H9 (cell line): ENCODE measurements around the gene NACC2. TPM values are rescaled to one million over a fixed set of nuclear protein-coding genes. Genes with fewer than 3 reads are reported as not detected.

Experiments used
- DNase-seq: peaks from one replicate; pipeline ENCODE4 v3.0.0-alpha.2; 2017
- H2AFZ ChIP-seq: one replicate; pipeline ENCODE4 v1.6.1; 2013; ENCODE audit warnings: mild to moderate bottlenecking, low read length, control low read depth, moderate library complexity
- H2AK5ac ChIP-seq: 2 replicates; pipeline ENCODE4 v1.6.1; 2013; ENCODE audit warnings: low read length, control low read depth, mixed read lengths; ENCODE audit not compliant: insufficient read length
- H2BK120ac ChIP-seq: one replicate; pipeline ENCODE4 v1.6.1; 2013; ENCODE audit warnings: low read depth, mild to moderate bottlenecking, low read length, control low read depth, inconsistent platforms; ENCODE audit not compliant: poor library complexity, severe bottlenecking
- H2BK12ac ChIP-seq: 2 replicates; pipeline ENCODE4 v1.6.1; 2013; ENCODE audit warnings: low read length, control low read depth, mixed read lengths, low read depth; ENCODE audit not compliant: insufficient read length
- H2BK15ac ChIP-seq: 2 replicates; pipeline ENCODE4 v1.6.1; 2013; ENCODE audit warnings: low read depth, low read length, control low read depth
- H2BK20ac ChIP-seq: one replicate; pipeline ENCODE4 v1.6.1; 2013; ENCODE audit warnings: low read depth, mild to moderate bottlenecking, low read length, control low read depth, inconsistent platforms; ENCODE audit not compliant: poor library complexity, severe bottlenecking
- H2BK5ac ChIP-seq: 2 replicates; pipeline ENCODE4 v1.6.1; 2013; ENCODE audit warnings: low read length, control low read depth, mixed read lengths; ENCODE audit not compliant: insufficient read length
- H3K14ac ChIP-seq: 2 replicates; pipeline ENCODE4 v1.6.1; 2013; ENCODE audit warnings: low read length, control low read depth; ENCODE audit not compliant: insufficient read depth
- H3K18ac ChIP-seq: 2 replicates; pipeline ENCODE4 v1.6.1; 2013; ENCODE audit warnings: low read depth, mild to moderate bottlenecking, mixed read lengths, low read length, control low read depth; ENCODE audit not compliant: insufficient read length
- H3K23ac ChIP-seq: 2 replicates; pipeline ENCODE4 v1.6.1; 2013; ENCODE audit warnings: low read length, control low read depth, mixed read lengths, low read depth; ENCODE audit not compliant: insufficient read length
- H3K23me2 ChIP-seq: 2 replicates; pipeline ENCODE4 v1.6.1; 2013; ENCODE audit warnings: low read depth, mild to moderate bottlenecking, mixed read lengths, low read length, control low read depth; ENCODE audit not compliant: insufficient read length, poor library complexity, severe bottlenecking
- H3K27ac ChIP-seq: 2 replicates; pipeline ENCODE4 v1.5.1; 2013; ENCODE audit warnings: low read length, control low read depth, mixed read lengths, low read depth; ENCODE audit not compliant: insufficient read length
- H3K27me3 ChIP-seq: 2 replicates; pipeline ENCODE4 v1.6.1; 2013; ENCODE audit warnings: low read length, control low read depth, inconsistent platforms; ENCODE audit not compliant: insufficient read depth
- H3K4ac ChIP-seq: 2 replicates; pipeline ENCODE4 v1.6.1; 2013; ENCODE audit warnings: low read depth, mild to moderate bottlenecking, control low read depth, inconsistent platforms, low read length, moderate library complexity
- H3K4me1 ChIP-seq: 2 replicates; pipeline ENCODE4 v1.6.1; 2013; ENCODE audit warnings: low read length, control low read depth, inconsistent platforms; ENCODE audit not compliant: insufficient read depth
- H3K4me2 ChIP-seq: 2 replicates; pipeline ENCODE4 v1.6.1; 2013; ENCODE audit warnings: low read length, control low read depth, mixed read lengths; ENCODE audit not compliant: insufficient read length, insufficient read depth
- H3K56ac ChIP-seq: 2 replicates; pipeline ENCODE4 v1.6.1; 2013; ENCODE audit warnings: low read depth, mild to moderate bottlenecking, mixed read lengths, low read length, control low read depth; ENCODE audit not compliant: insufficient read length
- H3K79me1 ChIP-seq: 2 replicates; pipeline ENCODE4 v1.6.1; 2013; ENCODE audit warnings: low read depth, mild to moderate bottlenecking, moderate library complexity, low read length, control low read depth, inconsistent platforms; ENCODE audit not compliant: insufficient read depth, poor library complexity, severe bottlenecking
- H3K79me2 ChIP-seq: 2 replicates; pipeline ENCODE4 v1.6.1; 2013; ENCODE audit warnings: low read length, control low read depth, inconsistent platforms; ENCODE audit not compliant: insufficient read depth
- H3K9ac ChIP-seq: 2 replicates; pipeline ENCODE4 v1.6.1; 2013; ENCODE audit warnings: low read length, control low read depth, mixed read lengths; ENCODE audit not compliant: insufficient read length; ENCODE audit errors: extremely low read depth
- H3K9me3 ChIP-seq: one replicate; pipeline ENCODE4 v1.6.1; 2013; ENCODE audit warnings: low read depth, low read length, inconsistent platforms; ENCODE audit not compliant: control insufficient read depth
- H3T11ph ChIP-seq: one replicate; pipeline ENCODE4 v1.6.1; 2013; ENCODE audit warnings: mild to moderate bottlenecking, low read length, control low read depth, inconsistent platforms
- H4K20me1 ChIP-seq: one replicate; pipeline ENCODE4 v1.6.1; 2013; ENCODE audit not compliant: control insufficient read depth, insufficient read length, insufficient read depth
- H4K5ac ChIP-seq: 2 replicates; pipeline ENCODE4 v1.6.1; 2013; ENCODE audit warnings: low read depth, mild to moderate bottlenecking, mixed read lengths, low read length, control low read depth; ENCODE audit not compliant: insufficient read length
- H4K8ac ChIP-seq: replicated peaks from 2 replicates; pipeline ENCODE4 v1.6.1; 2013; ENCODE audit warnings: low read length, control low read depth, mixed read lengths, low read depth; ENCODE audit not compliant: insufficient read length
- H4K91ac ChIP-seq: 2 replicates; pipeline ENCODE4 v1.6.1; 2013; ENCODE audit warnings: low read depth, mild to moderate bottlenecking, moderate library complexity, mixed read lengths, low read length, control low read depth; ENCODE audit not compliant: insufficient read length
- H3K27ac Mint-ChIP-seq, 3 experiments: 2 replicates in 2 of 3; 3 replicates in 1 of 3; pipeline ENCODE4 v1.8.0; 2020 to 2021; ENCODE audit warnings: mixed read lengths in 3 of 3, mild to moderate bottlenecking in 1 of 3, moderate library complexity in 1 of 3
- H3K27me3 Mint-ChIP-seq: 2 replicates; pipeline ENCODE4 v1.8.0; 2021; ENCODE audit warnings: low read depth, mild to moderate bottlenecking, moderate library complexity, mixed read lengths
- H3K36me3 Mint-ChIP-seq, 3 experiments: 2 replicates in 2 of 3; 3 replicates in 1 of 3; pipeline ENCODE4 v1.8.0; 2020 to 2021; ENCODE audit warnings: low read depth in 3 of 3, mixed read lengths in 3 of 3; ENCODE audit not compliant: insufficient read depth in 1 of 3
- H3K4me1 Mint-ChIP-seq, 2 experiments: 2 replicates each; pipeline ENCODE4 v1.8.0; 2020; ENCODE audit warnings: mixed read lengths in 2 of 2
- H3K4me3 Mint-ChIP-seq, 2 experiments: 2 replicates in 1 of 2; 3 replicates in 1 of 2; pipeline ENCODE4 v1.8.0; 2020 to 2021; ENCODE audit warnings: mild to moderate bottlenecking in 2 of 2, mixed read lengths in 2 of 2, moderate library complexity in 1 of 2
- H3K9me3 Mint-ChIP-seq, 2 experiments: 2 replicates in 1 of 2; 3 replicates in 1 of 2; pipeline ENCODE4 v1.8.0; 2020; ENCODE audit warnings: mild to moderate bottlenecking in 2 of 2, mixed read lengths in 2 of 2, moderate library complexity in 1 of 2
- CTCF ChIP-seq: fragments of 200-600 bp; sonication (generic); conservative IDR thresholded peaks from 3 replicates; pipeline ENCODE4 v1.8.0; 2021; ENCODE audit warnings: antibody characterized with exemption, mild to moderate bottlenecking
- WGBS: extraction: QIAGEN DNeasy Blood & Tissue Kit; methylation state at CpG from one replicate; pipeline ENCODE4 v1.1.7; 2013; ENCODE audit warnings: missing lambda C conversion rate, low lambda C conversion rate, mixed read lengths; ENCODE audit not compliant: insufficient read length; ENCODE audit errors: extremely low coverage; 5-methylcytosine and 5-hydroxymethylcytosine counted together
- total RNA-seq: library from RNA; stranded (reverse); gene quantifications from 2 replicates; pipeline ENCODE4 v1.2.1, GENCODE V29; 2021

NACC2 gene
- total RNA-seq, 1 experiment from 2014 or later, result 11.5 TPM

GRCh38 chr9:136085815-136086212 lies 9.3 kb downstream of the NACC2 start:
- Histone ChIP-seq H3K9me3 (no peaks in the 10 kb centered on the region), H2BK15ac (no peak overlapping the region), H4K20me1 (no peaks in the 10 kb centered on the region), H3K23ac (no peak overlapping the region), H3K4ac (no peak overlapping the region), H3K9ac (no peak overlapping the region), H2BK5ac (no peak overlapping the region), H3K18ac (no peak overlapping the region), H3K4me1 (no peaks in the 10 kb centered on the region), H3K27ac (no peak overlapping the region), H3K4me2 (no peak overlapping the region), H3K79me2 (no peaks in the 10 kb centered on the region), H2BK120ac (no peak overlapping the region), H4K8ac (no peak overlapping the region), H3K27me3 (no peaks in the 10 kb centered on the region), H3T11ph (no peak overlapping the region), H3K23me2 (no peaks in the 10 kb centered on the region), H3K56ac (no peak overlapping the region), H3K79me1 (no peaks in the 10 kb centered on the region), H2AK5ac (no peak overlapping the region), H3K14ac (no peak overlapping the region), H4K5ac (no peak overlapping the region), H2BK12ac (no peak overlapping the region), H2BK20ac (no peak overlapping the region), H2AFZ (no peak overlapping the region), H4K91ac (no peak overlapping the region)
- Mint-ChIP-seq H3K4me1 (peaks cover 12 to 27% of the 10 kb centered on the region in 2 experiments), H3K4me3 (no peak overlapping the region), H3K36me3 (no peaks in the 10 kb centered on the region), H3K27me3 (no peaks in the 10 kb centered on the region), H3K27ac (no peak overlapping the region), H3K9me3 (no peaks in the 10 kb centered on the region)
- peak; percentile 23 for DNase-seq
- WGBS, result no CpG with 5 or more reads among the region's 16 CpGs
- TF ChIP-seq CTCF, result no peak
